Endothelial cell of umbilical vein (primary cell): ENCODE results near the gene MOXD1. TPM values are rescaled to one million over a fixed set of nuclear protein-coding genes. Genes with fewer than 3 reads are reported as not detected.

Experiments used
- BruUV-seq: library from RNA; stranded (reverse); fragments of 400-500 nt; replicated peaks from 2 replicates; lab custom pipeline; 2021; lab: Mats Ljungman, UMichigan
- CTCF ChIA-PET: fragments of 300-600, 350-600 bp; sonication (Branson Sonifier 250); formaldehyde crosslinking; loops from one replicate; lab custom pipeline; 2021; ENCODE audit warnings: antibody characterized with exemption, inconsistent platforms; lab: Charles Lee
- POLR2A ChIA-PET: fragments of 300-600, 350-600 bp; sonication (Branson Sonifier 250); formaldehyde crosslinking; loops from one replicate; lab custom pipeline; 2021; ENCODE audit warnings: antibody characterized with exemption, inconsistent platforms; lab: Charles Lee
- DNase-seq: peaks from one replicate; pipeline ENCODE4 v3.0.0-alpha.2; 2011; ENCODE audit warnings: low read depth, low spot score
- FAIRE-seq: peaks from 2 replicates; lab custom pipeline; 2011; peaks lifted over from hg19 to GRCh38; lab: Jason Lieb, UNC
- H2AFZ ChIP-seq: 2 replicates; pipeline ENCODE4 v1.6.0; 2012; ENCODE audit warnings: low read depth, low read length, control low read depth, inconsistent platforms
- H3K27ac ChIP-seq: 2 replicates; pipeline ENCODE4 v1.5.1; 2011; ENCODE audit warnings: low read depth, mild to moderate bottlenecking, control low read depth, low read length, moderate library complexity; ENCODE audit not compliant: insufficient read depth
- H3K27me3 ChIP-seq, 2 experiments: 2 replicates each; pipeline versions ENCODE4 v1.6.0 to v1.6.1; 2011; ENCODE audit warnings: low read length in 2 of 2, mixed read lengths in 1 of 2; ENCODE audit not compliant: control insufficient read depth in 2 of 2, insufficient read depth in 2 of 2
- H3K36me3 ChIP-seq, 2 experiments: 2 replicates in 1 of 2; 3 replicates in 1 of 2; pipeline ENCODE4 v1.5.1; 2011; ENCODE audit warnings: low read length in 2 of 2, mild to moderate bottlenecking in 1 of 2, moderate library complexity in 1 of 2; ENCODE audit not compliant: control insufficient read depth in 2 of 2, insufficient read depth in 2 of 2; ENCODE audit errors: extremely low read depth in 1 of 2
- H3K4me1 ChIP-seq: 3 replicates; pipeline ENCODE4 v1.5.1; 2011; ENCODE audit warnings: mild to moderate bottlenecking, low read length; ENCODE audit not compliant: control insufficient read depth, insufficient read depth; ENCODE audit errors: extremely low read depth
- H3K4me2 ChIP-seq: 2 replicates; pipeline ENCODE4 v1.6.1; 2011; ENCODE audit warnings: low read length, control low read depth, mixed read lengths; ENCODE audit not compliant: insufficient read depth
- H3K4me3 ChIP-seq, 3 experiments: fragments of 200-600 bp in 1 of 3; sonication (generic), shearing (Covaris generic) in 1 of 3; replicated peaks in 1 of 3; 2 replicates each; pipeline ENCODE4 v1.5.1; 2011 to 2016; ENCODE audit warnings: control low read depth in 3 of 3, low read length in 3 of 3, mild to moderate bottlenecking in 2 of 3, inconsistent platforms in 1 of 3, low read depth in 1 of 3, moderate library complexity in 1 of 3; ENCODE audit not compliant: insufficient read depth in 1 of 3
- H3K79me2 ChIP-seq: 2 replicates; pipeline ENCODE4 v1.6.0; 2012; ENCODE audit warnings: low read length, inconsistent platforms; ENCODE audit not compliant: control insufficient read depth, insufficient read depth
- H3K9ac ChIP-seq: replicated peaks from 2 replicates; pipeline ENCODE3; 2011; ENCODE audit warnings: low read length, control low read depth; ENCODE audit not compliant: insufficient read depth; ENCODE audit errors: extremely low read depth
- H3K9me1 ChIP-seq: replicated peaks from 3 replicates; pipeline ENCODE4 v1.6.0; 2011; ENCODE audit warnings: mild to moderate bottlenecking, low read length; ENCODE audit not compliant: control insufficient read depth, insufficient read depth; ENCODE audit errors: extremely low read depth
- H3K9me3 ChIP-seq: replicated peaks from 2 replicates; pipeline ENCODE4 v1.5.1; 2012; ENCODE audit warnings: low read length, inconsistent platforms; ENCODE audit not compliant: control insufficient read depth, insufficient read depth
- H4K20me1 ChIP-seq: replicated peaks from 2 replicates; pipeline ENCODE3; 2011; ENCODE audit warnings: mild to moderate bottlenecking, low read length; ENCODE audit not compliant: control insufficient read depth, insufficient read depth; ENCODE audit errors: extremely low read depth
- EZH2 ChIP-seq: IDR thresholded peaks from 2 replicates; pipeline ENCODE4 v1.6.1; 2012; ENCODE audit warnings: borderline replicate concordance, low read depth, mild to moderate bottlenecking, moderate library complexity, low read length, inconsistent platforms; ENCODE audit not compliant: severe bottlenecking
- FOS ChIP-seq: IDR thresholded peaks from 2 replicates; pipeline ENCODE4 v1.6.1; 2011; ENCODE audit warnings: mild to moderate bottlenecking, low read length, moderate library complexity, borderline replicate concordance; ENCODE audit not compliant: insufficient read depth
- GATA2 ChIP-seq: IDR thresholded peaks from 2 replicates; pipeline ENCODE4 v1.7.0; 2011; ENCODE audit warnings: low read depth, mild to moderate bottlenecking, moderate library complexity, mixed read lengths, low read length; ENCODE audit not compliant: insufficient read length, insufficient read depth
- JUN ChIP-seq: IDR thresholded peaks from 2 replicates; pipeline ENCODE4 v1.6.1; 2011; ENCODE audit warnings: borderline replicate concordance, low read depth; ENCODE audit not compliant: insufficient read length, insufficient read depth
- MYC ChIP-seq: IDR thresholded peaks from one replicate; pipeline ENCODE4 v1.6.1; 2011; ENCODE audit warnings: mild to moderate bottlenecking, low read depth, low read length
- POLR2A ChIP-seq: IDR thresholded peaks from 2 replicates; pipeline ENCODE4 v1.6.1; 2012; ENCODE audit warnings: low read depth, mild to moderate bottlenecking, control low read depth, low read length
- POLR2AphosphoS5 ChIP-seq: IDR thresholded peaks from 2 replicates; pipeline ENCODE4 v1.6.1; 2012; ENCODE audit warnings: low read depth, mild to moderate bottlenecking, control low read depth, low read length, moderate library complexity; ENCODE audit not compliant: insufficient read depth
- dilution Hi-C: fragments of 300-500 bp; cut with MboI; formaldehyde crosslinking; loops from one replicate; pipeline ENCODE4 v1.15.0; 2019; ENCODE audit warnings: low sequenced_read_pairs; ENCODE audit not compliant: extremely low pct_ligation_motif_present
- intact Hi-C: fragments of 100-400 bp; cut with micrococcal nuclease; formaldehyde crosslinking; loops from one replicate; pipeline ENCODE4 v1.10.0; 2022
- polyA plus RNA-seq, 4 experiments: library from polyadenylated mRNA; depleted of rRNA in 3 of 4; stranded (reverse) in 3 of 4; unstranded in 1 of 4; fragments of >200 nt; gene quantifications; 2 replicates each; pipeline versions ENCODE4 v1.2.1 to v1.2.3, GENCODE V29; 2011 to 2012; ENCODE audit warnings: missing spikeins in 1 of 4
- total RNA-seq: library from RNA; stranded (reverse); gene quantifications from 2 replicates; pipeline ENCODE4 v1.2.3, GENCODE V29; 2021
- TF ChIP-seq, protein P1 (sequence below), 2 donors: IDR thresholded peaks; 1 replicate in 1 of 2; 2 replicates in 1 of 2; pipeline ENCODE4 v1.5.1; 2011; ENCODE audit warnings: low read length in 2 of 2, mild to moderate bottlenecking in 2 of 2, moderate library complexity in 2 of 2, control low read depth in 1 of 2, inconsistent platforms in 1 of 2, low read depth in 1 of 2; ENCODE audit not compliant: insufficient read depth in 1 of 2; ENCODE audit errors: extremely low read depth in 1 of 2
- TF ChIP-seq, protein P2 (sequence below): IDR thresholded peaks from 2 replicates; pipeline ENCODE4 v1.6.1; 2011; ENCODE audit not compliant: insufficient read depth, insufficient read length

Gene MOXD1
- total and polyA plus RNA-seq, 2 donors (not counting 3 experiments of a cell fraction or from before 2014, with no cell fraction given) = 0.01 TPM; not detected in 1

DNA sequence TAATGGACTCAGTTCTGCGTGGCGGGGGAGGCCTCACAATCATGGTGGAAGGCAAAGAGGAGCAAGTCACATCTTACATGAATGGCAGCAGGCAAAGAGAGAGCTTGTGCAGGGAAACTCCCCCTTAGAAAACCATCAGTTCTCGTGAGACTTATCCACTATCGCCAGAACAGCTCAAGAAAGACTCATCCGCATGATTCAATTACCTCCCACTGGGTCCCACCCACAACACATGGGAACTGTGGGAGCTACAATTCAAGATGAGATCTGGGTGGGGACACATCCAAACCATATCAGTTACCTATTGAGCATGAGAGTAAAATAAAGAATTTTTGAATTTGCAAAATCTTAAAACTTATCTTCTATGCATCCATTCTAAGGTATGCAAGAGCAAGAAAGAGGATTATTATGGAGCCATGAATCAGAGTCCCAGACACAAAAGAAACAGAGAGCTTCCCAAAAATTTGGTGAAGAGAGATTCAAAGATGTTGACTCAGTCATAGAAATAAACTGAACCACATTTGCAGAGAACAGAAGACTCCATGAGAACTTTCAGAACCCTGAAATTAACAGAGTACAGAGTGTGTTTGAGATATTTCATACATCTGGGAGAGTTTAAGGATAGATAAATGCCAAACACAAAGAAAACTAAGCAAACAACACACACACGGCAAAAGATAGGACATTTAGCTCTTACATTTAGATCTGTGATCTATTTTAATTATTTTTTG, 17.1 kb upstream of the MOXD1 start:
- ChIA-PET POLR2A (no interaction called here), CTCF (no interaction called here)
- no peaks in the 10 kb centered on the region for H3K9me1 ChIP-seq
- no peaks in the 10 kb centered on the region for H3K79me2 ChIP-seq
- H3K4me3 ChIP-seq = no peak overlapping the region
- H4K20me1 ChIP-seq = no peaks in the 10 kb centered on the region
- H2AFZ ChIP-seq = no peak overlapping the region
- H3K27ac ChIP-seq = no peak overlapping the region
- BruUV-seq = no TSS peak
- dilution Hi-C loops = no loop called here
- no peak overlapping the region for H3K9ac ChIP-seq
- no peak for DNase-seq
- no peaks in the 10 kb centered on the region for H3K36me3 ChIP-seq
- H3K9me3 ChIP-seq = no peaks in the 10 kb centered on the region
- FAIRE-seq = no peak
- peaks cover 3 to 8% of the 10 kb centered on the region in 2 experiments for H3K27me3 ChIP-seq
- TF ChIP-seq EZH2 (no peak), MYC (no peak), POLR2A (no peak), JUN (no peak), POLR2AphosphoS5 (no peak), GATA2 (no peak), FOS (no peak)
- TF ChIP-seq, protein P1, sequence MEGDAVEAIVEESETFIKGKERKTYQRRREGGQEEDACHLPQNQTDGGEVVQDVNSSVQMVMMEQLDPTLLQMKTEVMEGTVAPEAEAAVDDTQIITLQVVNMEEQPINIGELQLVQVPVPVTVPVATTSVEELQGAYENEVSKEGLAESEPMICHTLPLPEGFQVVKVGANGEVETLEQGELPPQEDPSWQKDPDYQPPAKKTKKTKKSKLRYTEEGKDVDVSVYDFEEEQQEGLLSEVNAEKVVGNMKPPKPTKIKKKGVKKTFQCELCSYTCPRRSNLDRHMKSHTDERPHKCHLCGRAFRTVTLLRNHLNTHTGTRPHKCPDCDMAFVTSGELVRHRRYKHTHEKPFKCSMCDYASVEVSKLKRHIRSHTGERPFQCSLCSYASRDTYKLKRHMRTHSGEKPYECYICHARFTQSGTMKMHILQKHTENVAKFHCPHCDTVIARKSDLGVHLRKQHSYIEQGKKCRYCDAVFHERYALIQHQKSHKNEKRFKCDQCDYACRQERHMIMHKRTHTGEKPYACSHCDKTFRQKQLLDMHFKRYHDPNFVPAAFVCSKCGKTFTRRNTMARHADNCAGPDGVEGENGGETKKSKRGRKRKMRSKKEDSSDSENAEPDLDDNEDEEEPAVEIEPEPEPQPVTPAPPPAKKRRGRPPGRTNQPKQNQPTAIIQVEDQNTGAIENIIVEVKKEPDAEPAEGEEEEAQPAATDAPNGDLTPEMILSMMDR (IDR thresholded peaks at IDR 0.05; ENCODE audit: extremely low read depth in 1 of 2, insufficient read depth in 1 of 2, low read depth in 1 of 2, low read length in 2 of 2) = no peak
- TF ChIP-seq, protein P2, sequence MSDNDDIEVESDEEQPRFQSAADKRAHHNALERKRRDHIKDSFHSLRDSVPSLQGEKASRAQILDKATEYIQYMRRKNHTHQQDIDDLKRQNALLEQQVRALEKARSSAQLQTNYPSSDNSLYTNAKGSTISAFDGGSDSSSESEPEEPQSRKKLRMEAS = no peak
- intact Hi-C loops = no loop called here
- no peak overlapping the region for H3K4me2 ChIP-seq
- no peaks in the 10 kb centered on the region for H3K4me1 ChIP-seq
